Tibial artery (tissue), 4 donors: ENCODE results near the gene RAD23A.
"Not testable (repeated sequence)": the region's sequence is repeated elsewhere in the genome, so short reads cannot be mapped to it uniquely, and the experiment has no call there.

Experiments
- DNase-seq, 2 donors: peaks; one replicate each; pipeline ENCODE4 v3.0.0-alpha.2; 2019
- H3K27ac ChIP-seq, 2 donors: fragments of 200-600 bp; sonication (generic) in 1 of 2; 1 replicate in 1 of 2; 2 replicates in 1 of 2; pipeline ENCODE4 v1.5.1; 2018 to 2019; ENCODE audit warnings: mild to moderate bottlenecking in 1 of 2
- H3K27me3 ChIP-seq, 2 donors: fragments of 200-600 bp; sonication (generic) in 1 of 2; one replicate each; pipeline versions ENCODE4 v1.5.1 to v1.6.0; 2016 to 2019
- H3K36me3 ChIP-seq, 3 donors: fragments of 200-600 bp; sonication (generic) in 2 of 3; one replicate each; pipeline ENCODE4 v1.5.1; 2016 to 2019; ENCODE audit warnings: mild to moderate bottlenecking in 2 of 3
- H3K4me1 ChIP-seq, 4 donors: fragments of 200-600 bp; sonication (generic) in 2 of 4; 1 replicate in 3 of 4; 2 replicates in 1 of 4; pipeline ENCODE4 v1.5.1; 2016 to 2019
- H3K4me3 ChIP-seq, 2 donors: fragments of 200-600 bp; sonication (generic) in 1 of 2; 1 replicate in 1 of 2; 2 replicates in 1 of 2; pipeline ENCODE4 v1.5.1; 2018 to 2019; ENCODE audit warnings: mild to moderate bottlenecking in 2 of 2
- H3K9me3 ChIP-seq, 3 donors: fragments of 200-600 bp; sonication (generic) in 1 of 3; one replicate each; pipeline ENCODE4 v1.5.1; 2016 to 2019
- intact Hi-C: fragments of 100-400 bp; cut with DNase I; formaldehyde crosslinking; loops from one replicate; pipeline ENCODE4 v1.15.0; 2023; ENCODE audit warnings: low total_unique reads
- TF ChIP-seq, protein P1 (sequence below), 2 experiments: fragments of 200-600 bp in 1 of 2; fragments of 450-650 bp in 1 of 2; IDR thresholded peaks; one replicate each; pipeline ENCODE4 v1.5.1; 2017 to 2019; ENCODE audit warnings: antibody characterized with exemption in 2 of 2, mild to moderate bottlenecking in 1 of 2, moderate library complexity in 1 of 2

The RAD23A gene

DNA sequence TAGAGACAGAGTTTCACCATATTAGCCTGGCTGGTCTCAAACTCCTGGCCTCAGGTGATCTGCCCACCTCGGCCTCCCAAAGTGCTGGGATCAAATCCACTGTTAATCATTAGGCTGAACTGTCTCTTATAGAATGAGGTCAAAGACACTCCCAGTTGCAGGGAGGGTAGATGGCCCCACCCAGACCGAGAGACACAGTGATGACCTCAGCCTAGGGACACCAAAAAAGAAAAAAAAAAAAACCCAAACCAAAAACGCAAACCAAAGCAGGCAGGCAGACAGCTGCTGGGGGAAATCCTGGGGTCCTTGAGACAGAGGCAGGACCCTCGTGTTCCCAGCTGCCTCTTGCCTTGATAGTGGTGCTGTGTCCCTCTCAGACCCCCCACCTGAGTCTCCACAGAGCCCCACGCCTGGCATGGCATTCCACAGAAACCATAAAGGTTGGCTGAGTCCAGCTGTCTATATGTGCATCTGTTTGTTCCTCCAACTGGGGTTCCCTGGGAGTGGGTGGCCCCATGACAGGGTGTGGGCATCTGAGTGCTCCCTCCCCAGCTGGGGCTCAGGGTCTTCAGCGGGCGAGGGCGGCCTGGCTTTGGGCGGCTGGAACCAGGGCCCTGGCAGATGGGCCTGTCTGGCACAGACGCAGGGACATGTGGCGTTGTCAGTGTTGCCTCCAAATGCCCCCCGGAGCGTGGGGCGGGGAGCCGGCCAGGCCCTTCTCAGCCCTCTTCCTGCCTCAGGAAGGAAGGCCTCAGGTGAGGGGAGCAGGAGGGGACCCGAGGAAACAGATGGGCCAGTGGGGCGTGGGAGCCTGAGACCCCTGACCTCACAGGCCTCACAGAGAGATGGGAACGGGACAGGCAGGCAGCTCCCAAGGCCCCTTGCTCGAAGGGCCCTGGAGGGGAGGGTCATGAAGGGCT lies 28.9 kb downstream of the RAD23A start:
- DNase-seq: no peak
- Histone ChIP-seq H3K27ac (no peak overlapping the region), H3K4me3 (no peak overlapping the region), H3K9me3 (no peaks in the 10 kb centered on the region), H3K36me3 (no peaks in the 10 kb centered on the region), H3K27me3 (no peaks in the 10 kb centered on the region), H3K4me1 (peaks cover 0 to 6% (median 2%) of the 10 kb centered on the region in 4 donors)
- intact Hi-C loops: no loop called here
- TF ChIP-seq, protein P1, sequence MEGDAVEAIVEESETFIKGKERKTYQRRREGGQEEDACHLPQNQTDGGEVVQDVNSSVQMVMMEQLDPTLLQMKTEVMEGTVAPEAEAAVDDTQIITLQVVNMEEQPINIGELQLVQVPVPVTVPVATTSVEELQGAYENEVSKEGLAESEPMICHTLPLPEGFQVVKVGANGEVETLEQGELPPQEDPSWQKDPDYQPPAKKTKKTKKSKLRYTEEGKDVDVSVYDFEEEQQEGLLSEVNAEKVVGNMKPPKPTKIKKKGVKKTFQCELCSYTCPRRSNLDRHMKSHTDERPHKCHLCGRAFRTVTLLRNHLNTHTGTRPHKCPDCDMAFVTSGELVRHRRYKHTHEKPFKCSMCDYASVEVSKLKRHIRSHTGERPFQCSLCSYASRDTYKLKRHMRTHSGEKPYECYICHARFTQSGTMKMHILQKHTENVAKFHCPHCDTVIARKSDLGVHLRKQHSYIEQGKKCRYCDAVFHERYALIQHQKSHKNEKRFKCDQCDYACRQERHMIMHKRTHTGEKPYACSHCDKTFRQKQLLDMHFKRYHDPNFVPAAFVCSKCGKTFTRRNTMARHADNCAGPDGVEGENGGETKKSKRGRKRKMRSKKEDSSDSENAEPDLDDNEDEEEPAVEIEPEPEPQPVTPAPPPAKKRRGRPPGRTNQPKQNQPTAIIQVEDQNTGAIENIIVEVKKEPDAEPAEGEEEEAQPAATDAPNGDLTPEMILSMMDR (IDR thresholded peaks at IDR 0.05): no peak

DNA sequence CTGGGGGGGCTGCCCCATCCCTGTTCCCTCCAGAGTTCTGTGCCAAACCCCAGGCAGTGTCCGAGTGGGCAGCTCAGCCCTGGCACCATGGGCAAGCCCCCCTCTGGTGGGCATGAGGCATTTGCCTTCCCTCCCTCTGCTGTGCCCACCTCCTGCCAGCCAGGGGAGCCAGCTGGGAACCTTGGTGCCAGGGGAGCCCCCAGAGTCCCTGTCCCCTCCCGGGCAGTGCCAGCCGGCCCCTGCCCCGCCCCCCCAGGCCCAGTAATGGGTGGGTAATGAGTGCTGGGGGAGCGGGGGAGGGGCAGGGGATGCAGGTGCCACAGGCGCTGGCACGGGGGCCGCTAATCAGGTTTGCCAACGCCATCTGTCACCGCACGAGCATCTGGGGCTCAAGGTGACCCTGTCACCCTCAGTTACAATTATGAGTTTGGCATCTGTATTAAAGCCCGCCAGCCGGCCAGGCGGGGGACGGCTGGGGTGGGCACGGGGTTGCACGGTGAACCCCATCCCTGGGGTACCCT lies 29.6 kb downstream of the RAD23A start:
- H3K4me3 ChIP-seq: no peak overlapping the region
- no peak overlapping the region for H3K27ac ChIP-seq
- TF ChIP-seq, protein P1 (IDR thresholded peaks at IDR 0.05): no peak
- H3K27me3 ChIP-seq: no peaks in the 10 kb centered on the region
- H3K9me3 ChIP-seq: no peaks in the 10 kb centered on the region
- no peaks in the 10 kb centered on the region for H3K36me3 ChIP-seq
- DNase-seq: no peak
- intact Hi-C loops: no loop called here
- no peaks in the 10 kb centered on the region for H3K4me1 ChIP-seq

DNA sequence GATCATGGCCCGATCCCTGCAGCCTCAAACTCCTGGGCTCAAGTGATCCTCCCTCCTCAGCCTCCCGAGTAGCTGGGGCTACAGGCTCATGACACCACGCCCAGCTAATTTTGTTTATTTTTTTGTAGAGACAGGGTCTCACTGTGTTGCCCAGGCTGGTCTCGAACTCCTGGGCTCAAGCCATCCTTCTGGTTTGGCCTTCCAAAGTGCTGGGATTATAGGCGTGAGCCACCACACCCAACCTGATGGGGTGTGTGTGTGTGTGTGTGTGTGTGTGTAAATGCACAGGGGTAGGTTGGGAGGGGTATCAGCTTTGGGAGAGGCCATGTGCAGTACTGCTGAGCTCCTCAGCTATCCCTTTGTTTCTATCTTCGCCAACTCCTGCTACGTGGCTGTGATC lies 30.4 kb downstream of the RAD23A start:
- DNase-seq, H3K27ac ChIP-seq, H3K9me3 ChIP-seq, H3K4me1 ChIP-seq, H3K27me3 ChIP-seq, H3K4me3 ChIP-seq, H3K36me3 ChIP-seq, intact Hi-C loops: not testable (repeated sequence)

DNA sequence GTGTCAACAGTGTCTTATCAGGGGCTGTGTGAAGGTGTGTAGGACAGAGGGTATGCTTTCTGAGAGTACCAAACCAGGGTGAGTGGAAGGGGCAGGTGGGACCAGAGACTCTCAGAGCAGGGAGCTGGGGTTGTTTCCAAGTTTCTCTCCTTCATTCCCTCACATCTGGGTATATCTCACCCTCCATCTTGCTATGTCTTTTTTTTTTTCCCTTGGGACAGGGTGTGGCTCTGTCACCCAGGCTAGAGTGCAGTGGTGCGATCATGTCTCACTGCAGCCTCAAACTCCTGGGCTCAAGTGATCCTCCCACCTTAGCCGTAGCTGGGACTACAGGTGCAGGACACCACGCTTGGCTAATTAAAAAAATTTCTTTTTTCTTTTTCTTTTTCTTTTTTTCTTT lies 34.3 kb downstream of the RAD23A start:
- Histone ChIP-seq H3K9me3 (no peaks in the 10 kb centered on the region), H3K4me1 (peaks cover 0 to 21% (median 9%) of the 10 kb centered on the region in 4 donors), H3K27me3 (no peaks in the 10 kb centered on the region), H3K27ac (no peak overlapping the region), H3K36me3 (no peaks in the 10 kb centered on the region), H3K4me3 (no peak overlapping the region)
- intact Hi-C loops: no loop called here
- DNase-seq: no peak
- TF ChIP-seq, protein P1 (IDR thresholded peaks at IDR 0.05): no peak

DNA sequence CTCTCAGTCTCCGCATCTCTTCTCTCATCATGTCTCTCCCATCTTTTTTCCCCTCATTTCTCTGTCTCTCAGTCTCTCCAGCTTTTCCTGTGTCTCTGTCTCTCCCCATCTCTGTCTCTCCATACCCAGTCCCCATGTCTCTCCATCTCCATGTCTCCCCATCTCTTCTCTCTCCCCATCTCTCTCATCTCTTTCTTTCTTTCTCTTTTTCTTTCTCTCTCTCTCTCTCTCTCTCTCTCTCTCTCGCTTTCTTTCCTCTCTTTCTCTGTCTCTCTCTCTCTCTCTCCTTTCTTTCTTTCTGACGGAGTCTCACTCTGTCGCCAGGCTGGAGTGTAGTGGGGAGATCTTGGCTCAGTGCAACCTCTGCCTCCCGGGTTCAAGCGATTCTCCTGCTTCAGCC lies 37.0 kb downstream of the RAD23A start:
- intact Hi-C loops: loop anchor here (2.0 kb wide), 1 partner anchor 110 kb away; no protein-coding TSS in a partner anchor
- TF ChIP-seq, protein P1 (IDR thresholded peaks at IDR 0.05): no peak
- Histone ChIP-seq H3K4me3 (no peak overlapping the region), H3K36me3 (no peaks in the 10 kb centered on the region), H3K4me1 (peaks cover 0 to 30% (median 13%) of the 10 kb centered on the region in 4 donors), H3K27me3 (no peaks in the 10 kb centered on the region), H3K27ac (peak overlapping the region in 1 of 2 donors; percentile 50), H3K9me3 (no peaks in the 10 kb centered on the region)
- no peak for DNase-seq

DNA sequence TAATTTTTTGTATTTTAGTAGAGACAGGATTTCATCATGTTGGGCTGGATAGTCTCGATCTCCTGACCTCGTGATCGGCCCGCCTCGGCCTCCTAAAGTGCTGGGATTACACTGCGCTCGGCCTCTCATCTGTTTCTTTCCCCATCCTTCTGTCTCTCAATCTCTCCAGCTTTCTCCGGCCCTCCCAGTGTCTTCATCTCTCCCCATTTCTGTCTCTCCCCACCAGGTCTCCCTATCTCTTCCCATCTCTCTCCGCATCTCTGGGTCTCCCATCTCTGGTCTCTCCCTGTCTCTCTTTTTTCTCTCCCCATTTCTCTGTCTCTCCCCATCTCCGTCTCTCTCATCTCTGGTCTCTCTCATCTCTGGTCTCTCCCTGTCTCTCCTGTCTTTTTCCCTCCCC lies 37.4 kb downstream of the RAD23A start:
- Histone ChIP-seq H3K4me3 (peak overlapping the region; percentile 33 to 43), H3K27ac (peak overlapping the region; percentile 36 to 50), H3K27me3 (no peaks in the 10 kb centered on the region), H3K36me3 (no peaks in the 10 kb centered on the region), H3K9me3 (no peaks in the 10 kb centered on the region), H3K4me1 (peaks cover 0 to 30% (median 13%) of the 10 kb centered on the region in 4 donors)
- TF ChIP-seq, protein P1 (IDR thresholded peaks at IDR 0.05): no peak
- no peak for DNase-seq
- intact Hi-C loops: loop anchor here (2.0 kb wide), 1 partner anchor 110 kb away; no protein-coding TSS in a partner anchor
